H1 (cell line): Measurements from ENCODE around the gene CFAP53. TPM values are rescaled to one million over a fixed set of nuclear protein-coding genes. Genes with fewer than 3 reads are reported as not detected.

Source experiments
- CTCF ChIA-PET: fragments of 300-600 bp; sonication (Branson Sonifier 250); formaldehyde crosslinking; loops from one replicate; lab custom pipeline; 2021; ENCODE audit not compliant: partially characterized antibody; lab: Charles Lee
- POLR2A ChIA-PET: fragments of 300-600 bp; sonication (Branson Sonifier 250); formaldehyde crosslinking; loops from one replicate; lab custom pipeline; 2021; ENCODE audit warnings: inconsistent platforms; ENCODE audit not compliant: partially characterized antibody; lab: Charles Lee
- DNase-seq, 2 experiments: peaks; one replicate each; pipeline versions ENCODE4 v3.0.0 to v3.0.0-alpha.2; 2010 to 2022; ENCODE audit warnings: low spot score in 2 of 2, low read depth in 1 of 2, mixed read lengths in 1 of 2
- FAIRE-seq: peaks from 2 replicates; lab custom pipeline; 2011; peaks lifted over from hg19 to GRCh38; lab: Jason Lieb, UNC
- H2AFZ ChIP-seq: 2 replicates; pipeline ENCODE4 v1.8.1; 2012; ENCODE audit warnings: low read length, inconsistent platforms
- H2AK5ac ChIP-seq: 2 replicates; pipeline ENCODE4 v1.6.1; 2013; ENCODE audit warnings: low read depth, low read length
- H2BK120ac ChIP-seq: replicated peaks from 2 replicates; pipeline ENCODE3; 2013; ENCODE audit warnings: low read depth, low read length, inconsistent platforms
- H2BK12ac ChIP-seq: 2 replicates; pipeline ENCODE4 v1.6.1; 2013; ENCODE audit warnings: low read depth, low read length
- H2BK15ac ChIP-seq: 2 replicates; pipeline ENCODE4 v1.6.1; 2013; ENCODE audit warnings: low read length
- H2BK20ac ChIP-seq: 2 replicates; pipeline ENCODE4 v1.6.1; 2013; ENCODE audit warnings: low read length
- H2BK5ac ChIP-seq: 2 replicates; pipeline ENCODE4 v1.6.1; 2013; ENCODE audit warnings: low read depth, low read length
- H3K14ac ChIP-seq: 2 replicates; pipeline ENCODE4 v1.6.1; 2013; ENCODE audit warnings: inconsistent platforms; ENCODE audit not compliant: insufficient read length
- H3K18ac ChIP-seq: 2 replicates; pipeline ENCODE4 v1.6.1; 2013; ENCODE audit warnings: low read length; ENCODE audit errors: extremely low read depth
- H3K23ac ChIP-seq: 2 replicates; pipeline ENCODE4 v1.6.1; 2013; ENCODE audit warnings: inconsistent platforms; ENCODE audit not compliant: insufficient read length
- H3K23me2 ChIP-seq: 2 replicates; pipeline ENCODE4 v1.6.1; 2013; ENCODE audit warnings: low read depth, low read length
- H3K27ac ChIP-seq: 2 replicates; pipeline ENCODE4 v1.6.1; 2011; ENCODE audit warnings: low read depth, low read length, inconsistent platforms
- H3K27me3 ChIP-seq, 4 experiments: replicated peaks in 1 of 4; 1 replicate in 1 of 4; 2 replicates in 3 of 4; pipeline versions ENCODE4 v1.6.1 to v1.8.1; 2011 to 2013; ENCODE audit warnings: low read length in 3 of 4, mild to moderate bottlenecking in 3 of 4, inconsistent platforms in 2 of 4, mixed read lengths in 2 of 4, moderate library complexity in 1 of 4; ENCODE audit not compliant: control insufficient read depth in 3 of 4, insufficient read depth in 3 of 4; ENCODE audit errors: extremely low read depth in 1 of 4
- H3K36me3 ChIP-seq, 4 experiments: 2 replicates each; pipeline versions ENCODE4 v1.6.1 to v1.8.1; 2011 to 2013; ENCODE audit warnings: mild to moderate bottlenecking in 4 of 4, low read length in 3 of 4, moderate library complexity in 2 of 4, control low read depth in 1 of 4, inconsistent platforms in 1 of 4; ENCODE audit not compliant: insufficient read depth in 4 of 4, control insufficient read depth in 2 of 4
- H3K4ac ChIP-seq: replicated peaks from 2 replicates; pipeline ENCODE3; 2013; ENCODE audit warnings: low read length, low read depth, mixed read lengths, inconsistent platforms; ENCODE audit not compliant: insufficient read length
- H3K4me1 ChIP-seq, 4 experiments: replicated peaks in 1 of 4; 1 replicate in 1 of 4; 2 replicates in 3 of 4; pipeline versions ENCODE4 v1.6.1 to v1.8.1; 2011 to 2013; ENCODE audit warnings: low read length in 3 of 4, inconsistent platforms in 2 of 4, mixed read lengths in 1 of 4; ENCODE audit not compliant: insufficient read depth in 4 of 4, control insufficient read depth in 3 of 4
- H3K4me2 ChIP-seq, 2 experiments: 2 replicates each; pipeline versions ENCODE4 v1.6.1 to v1.8.1; 2011 to 2013; ENCODE audit warnings: low read depth in 2 of 2, low read length in 2 of 2, control low read depth in 1 of 2, inconsistent platforms in 1 of 2, mild to moderate bottlenecking in 1 of 2; ENCODE audit not compliant: insufficient read depth in 1 of 2
- H3K4me3 ChIP-seq, 4 experiments: fragments of 200-600, 300-600 bp in 1 of 4; sonication (generic), shearing (Covaris generic), sonication (Bioruptor Twin) in 1 of 4; 2 replicates each; pipeline versions ENCODE4 v1.5.1 to v1.8.1; 2011 to 2016; ENCODE audit warnings: low read length in 4 of 4, low read depth in 3 of 4, control low read depth in 2 of 4, inconsistent platforms in 2 of 4, mild to moderate bottlenecking in 2 of 4, mixed read lengths in 1 of 4, moderate library complexity in 1 of 4; ENCODE audit not compliant: insufficient read depth in 2 of 4; ENCODE audit errors: extremely low read depth in 1 of 4
- H3K56ac ChIP-seq: replicated peaks from 2 replicates; pipeline ENCODE3; 2013; ENCODE audit warnings: low read depth, mild to moderate bottlenecking, mixed read lengths, low read length, inconsistent platforms; ENCODE audit not compliant: insufficient read length
- H3K79me1 ChIP-seq: 2 replicates; pipeline ENCODE4 v1.6.1; 2013; ENCODE audit warnings: low read depth, low read length, control low read depth
- H3K79me2 ChIP-seq, 2 experiments: 2 replicates each; pipeline versions ENCODE4 v1.6.1 to v1.8.1; 2012 to 2013; ENCODE audit warnings: low read length in 2 of 2, mild to moderate bottlenecking in 2 of 2, inconsistent platforms in 1 of 2; ENCODE audit not compliant: insufficient read depth in 2 of 2, control insufficient read depth in 1 of 2
- H3K9ac ChIP-seq, 4 experiments: replicated peaks in 1 of 4; 1 replicate in 1 of 4; 2 replicates in 3 of 4; pipeline versions ENCODE4 v1.6.1 to v1.8.1; 2011 to 2013; ENCODE audit warnings: low read depth in 3 of 4, low read length in 3 of 4, control low read depth in 2 of 4, mild to moderate bottlenecking in 2 of 4, moderate library complexity in 2 of 4, inconsistent platforms in 1 of 4; ENCODE audit errors: extremely low read depth in 1 of 4
- H3K9me3 ChIP-seq, 2 experiments: 2 replicates each; pipeline versions ENCODE4 v1.6.1 to v1.8.1; 2012 to 2013; ENCODE audit warnings: mild to moderate bottlenecking in 2 of 2, moderate library complexity in 2 of 2, control low read depth in 1 of 2, inconsistent platforms in 1 of 2, low read depth in 1 of 2, low read length in 1 of 2, mixed read lengths in 1 of 2; ENCODE audit not compliant: insufficient read depth in 2 of 2
- H4K20me1 ChIP-seq, 2 experiments: replicated peaks in 1 of 2; 2 replicates each; pipeline versions ENCODE3 to v1.8.1; 2011 to 2013; ENCODE audit warnings: inconsistent platforms in 2 of 2, low read length in 2 of 2, mild to moderate bottlenecking in 1 of 2; ENCODE audit not compliant: insufficient read depth in 2 of 2, control insufficient read depth in 1 of 2
- H4K5ac ChIP-seq: 2 replicates; pipeline ENCODE4 v1.6.1; 2013; ENCODE audit warnings: low read length, low read depth, mixed read lengths, inconsistent platforms; ENCODE audit not compliant: insufficient read length
- H4K8ac ChIP-seq: 2 replicates; pipeline ENCODE4 v1.8.0; 2013; ENCODE audit warnings: mild to moderate bottlenecking, moderate library complexity, low read length, inconsistent platforms; ENCODE audit not compliant: insufficient read depth; ENCODE audit errors: extremely low read depth
- H4K91ac ChIP-seq: replicated peaks from 2 replicates; pipeline ENCODE3; 2013; ENCODE audit warnings: low read length, mixed read lengths, inconsistent platforms; ENCODE audit not compliant: insufficient read length
- FOSL1 ChIP-seq: IDR thresholded peaks from 2 replicates; pipeline ENCODE4 v1.6.1; 2011; ENCODE audit warnings: mild to moderate bottlenecking, low read depth, low read length, moderate library complexity; ENCODE audit not compliant: insufficient read depth
- JUN ChIP-seq: IDR thresholded peaks from 2 replicates; pipeline ENCODE4 v1.6.1; 2011; ENCODE audit warnings: low read depth, mild to moderate bottlenecking, improper control_type of control experiment, low read length
- KDM4A ChIP-seq: IDR thresholded peaks from one replicate; pipeline ENCODE4 v1.7.1; 2012; ENCODE audit warnings: low read depth, mild to moderate bottlenecking, moderate library complexity, low read length, inconsistent platforms; ENCODE audit not compliant: severe bottlenecking
- POU5F1 ChIP-seq: IDR thresholded peaks from 2 replicates; pipeline ENCODE4 v1.6.1; 2011; ENCODE audit warnings: low read depth, mild to moderate bottlenecking, low read length, moderate library complexity
- RBBP5 ChIP-seq: IDR thresholded peaks from 2 replicates; pipeline ENCODE4 v1.7.1; 2012; ENCODE audit warnings: low read depth, mild to moderate bottlenecking, inconsistent platforms, low read length, moderate library complexity, borderline replicate concordance
- RFX5 ChIP-seq: IDR thresholded peaks from 2 replicates; pipeline ENCODE4 v1.6.1; 2011; ENCODE audit warnings: low read depth, low read length, improper control_type of control experiment, borderline replicate concordance
- SIN3A ChIP-seq, 2 experiments: IDR thresholded peaks in 1 of 2; conservative IDR thresholded peaks in 1 of 2; 2 replicates each; pipeline ENCODE4 v1.6.1; 2011 to 2012; ENCODE audit warnings: low read length in 2 of 2, improper control_type of control experiment in 1 of 2, low read depth in 1 of 2, mild to moderate bottlenecking in 1 of 2
- SP1 ChIP-seq: IDR thresholded peaks from 2 replicates; pipeline ENCODE4 v1.6.1; 2011; ENCODE audit warnings: low read depth, low read length
- TAF1 ChIP-seq: IDR thresholded peaks from 2 replicates; pipeline ENCODE4 v1.6.1; 2011; ENCODE audit warnings: mild to moderate bottlenecking, low read depth, low read length
- USF2 ChIP-seq: IDR thresholded peaks from 2 replicates; pipeline ENCODE4 v1.6.1; 2011; ENCODE audit warnings: low read length, improper control_type of control experiment
- ZNF274 ChIP-seq: IDR thresholded peaks from 2 replicates; pipeline ENCODE4 v1.7.0; 2012; ENCODE audit warnings: low read length, borderline replicate concordance; ENCODE audit errors: extremely low read depth
- WGBS, 2 experiments: shearing (Covaris generic) in 1 of 2; methylation state at CpG; one replicate each; pipeline versions ENCODE4 v1.1.6 to v1.1.7; 2013 to 2015; ENCODE audit warnings: low lambda C conversion rate in 2 of 2, mixed read lengths in 2 of 2, inconsistent platforms in 1 of 2, low coverage in 1 of 2, missing lambda C conversion rate in 1 of 2; ENCODE audit not compliant: insufficient replicate concordance in 2 of 2, insufficient coverage in 1 of 2, insufficient read length in 1 of 2; ENCODE audit errors: extremely low coverage in 1 of 2, missing lambda C conversion rate in 1 of 2; 5-methylcytosine and 5-hydroxymethylcytosine counted together
- polyA plus RNA-seq, 7 experiments: library from polyadenylated mRNA; depleted of rRNA in 3 of 7; stranded (reverse) in 5 of 7; unstranded in 2 of 7; fragments of >200 nt in 5 of 7; fragments of 200-250 nt in 2 of 7; gene quantifications; 1 replicate in 5 of 7; 2 replicates in 1 of 7; 4 replicates in 1 of 7; pipeline versions ENCODE4 v1.2.1 to v1.2.3, GENCODE V29; 2011 to 2013; ENCODE audit warnings: missing spikeins in 2 of 7, mixed read lengths in 2 of 7
- total RNA-seq: library from RNA; stranded (reverse); fragmentation: NEBNext Ultra II Directional; extraction: Animal tissue kit (Norgen Biotek cat#: 25700); gene quantifications from 2 replicates; pipeline ENCODE4 v1.2.1, GENCODE V29; 2021

Gene CFAP53
- total and polyA plus RNA-seq, 2 of the 8 experiments (the other 6 are each of a cell fraction or from before 2014, with no cell fraction given) = 0.08 to 0.30 TPM

DNA sequence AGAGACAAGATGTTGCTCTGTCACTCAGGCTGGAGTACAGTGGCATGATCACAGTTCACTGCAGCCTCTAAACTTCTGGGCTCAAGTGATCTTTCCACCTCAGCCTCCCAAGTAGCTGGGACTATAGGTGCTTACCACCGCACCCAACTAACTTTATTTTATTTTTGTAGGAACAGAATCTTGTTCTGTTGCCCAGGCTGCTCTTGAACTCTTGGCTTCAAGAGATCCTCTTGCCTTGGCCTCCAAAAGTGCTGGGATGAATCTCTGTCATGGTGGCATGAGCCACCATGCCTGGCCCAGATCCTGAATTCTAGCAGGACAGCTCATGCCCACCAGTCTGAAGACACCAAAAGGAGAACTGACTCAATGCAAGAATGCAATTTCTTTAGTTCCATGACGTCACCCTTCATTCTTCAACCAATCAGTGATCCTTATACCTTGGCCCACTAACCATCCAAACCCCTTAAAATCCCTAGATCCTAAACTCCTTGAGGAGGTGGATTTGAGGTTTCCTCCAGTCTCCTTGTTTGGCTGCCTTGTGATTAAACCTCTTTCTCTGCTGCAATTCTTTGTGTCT lies 46.8 kb upstream of the CFAP53 start:
- H2AK5ac ChIP-seq = no peak overlapping the region
- no peak overlapping the region for H2BK20ac ChIP-seq
- no peak overlapping the region for H4K5ac ChIP-seq
- no peak overlapping the region for H2BK5ac ChIP-seq
- no peaks in the 10 kb centered on the region for H4K20me1 ChIP-seq
- H3K23ac ChIP-seq = no peak overlapping the region
- FAIRE-seq (no peak), DNase-seq (no peak)
- no peak overlapping the region for H3K56ac ChIP-seq
- peaks cover 0 to 1% (median 0%) of the 10 kb centered on the region in 4 experiments; a peak in 2 of 7 replicates for H3K4me1 ChIP-seq
- H3K79me1 ChIP-seq = no peaks in the 10 kb centered on the region
- H2BK12ac ChIP-seq = no peak overlapping the region
- H2AFZ ChIP-seq = no peak overlapping the region; the same call in 1 of the 2 replicates
- no peak overlapping the region for H2BK120ac ChIP-seq
- no peak overlapping the region for H3K14ac ChIP-seq
- H4K91ac ChIP-seq = no peak overlapping the region
- H2BK15ac ChIP-seq = no peak overlapping the region
- H3K18ac ChIP-seq = no peak overlapping the region
- no peak overlapping the region for H3K27ac ChIP-seq
- H3K9ac ChIP-seq = no peak overlapping the region
- WGBS, 2 experiments = 89% methylated on average over 2 of the region's 2 CpGs; no CpG with 5 or more reads in 1 of the 2 experiments
- no peaks in the 10 kb centered on the region for H3K36me3 ChIP-seq
- H3K23me2 ChIP-seq = peaks cover under 1% of the 10 kb centered on the region; the same call in 1 of the 2 replicates
- ChIA-PET CTCF (interaction anchor here (1.4 kb wide), 1 partner anchor 44 kb away, joined by 5 read pairs; no protein-coding TSS in a partner anchor), POLR2A (no interaction called here)
- no peak overlapping the region for H4K8ac ChIP-seq
- H3K4me3 ChIP-seq = no peak overlapping the region
- no peak overlapping the region for H3K4ac ChIP-seq
- peaks cover 0 to 2% (median 2%) of the 10 kb centered on the region in 4 experiments; a peak in 4 of 7 replicates for H3K27me3 ChIP-seq
- H3K9me3 ChIP-seq = no peaks in the 10 kb centered on the region
- no peak overlapping the region for H3K4me2 ChIP-seq
- no peaks in the 10 kb centered on the region for H3K79me2 ChIP-seq
- TF ChIP-seq JUN = no peak
- TF ChIP-seq RBBP5 = no peak
- no peak for TF ChIP-seq RFX5
- no peak for TF ChIP-seq SP1
- no peak for TF ChIP-seq KDM4A
- TF ChIP-seq SIN3A (conservative IDR thresholded peaks at IDR 0.05 in 1 of 2, IDR thresholded peaks at IDR 0.05 in 1 of 2; ENCODE audit: low read depth in 1 of 2, low read length in 2 of 2) = no peak
- TF ChIP-seq ZNF274 = no peak
- TF ChIP-seq FOSL1 = no peak
- no peak for TF ChIP-seq TAF1
- TF ChIP-seq USF2 = no peak
- no peak for TF ChIP-seq POU5F1
